Thyroid gland (tissue), 4 donors: ENCODE data around the gene TOP2B. TPM values are rescaled to one million over a fixed set of nuclear protein-coding genes. Genes with fewer than 3 reads are reported as not detected.

Source experiments
- DNase-seq, 2 donors: peaks; one replicate each; pipeline ENCODE4 v3.0.0-alpha.2; 2019
- H3K27ac ChIP-seq, 3 donors: fragments of 200-600 bp; sonication (generic); 1 replicate in 2 of 3; 2 replicates in 1 of 3; pipeline ENCODE4 v1.5.1; 2016 to 2019; ENCODE audit warnings: mild to moderate bottlenecking in 1 of 3, moderate library complexity in 1 of 3
- H3K27me3 ChIP-seq: fragments of 200-600 bp; sonication (generic); one replicate; pipeline ENCODE4 v1.5.1; 2019
- H3K36me3 ChIP-seq, 2 donors: fragments of 200-600 bp; sonication (generic); one replicate each; pipeline ENCODE4 v1.5.1; 2016 to 2019
- H3K4me1 ChIP-seq, 2 donors: fragments of 200-600 bp; sonication (generic); one replicate each; pipeline ENCODE4 v1.5.1; 2017 to 2019
- H3K4me3 ChIP-seq, 3 donors: fragments of 200-600 bp; sonication (generic); replicated peaks in 1 of 3; 1 replicate in 2 of 3; 2 replicates in 1 of 3; pipeline ENCODE4 v1.5.1; 2016; ENCODE audit warnings: mild to moderate bottlenecking in 1 of 3
- H3K9me3 ChIP-seq: fragments of 200-600 bp; sonication (generic); one replicate; pipeline ENCODE4 v1.5.1; 2017
- POLR2A ChIP-seq, 2 donors: fragments of 450-650 bp; IDR thresholded peaks; one replicate each; pipeline ENCODE4 v1.6.1; 2017; ENCODE audit warnings: antibody characterized with exemption in 2 of 2, mild to moderate bottlenecking in 2 of 2, moderate library complexity in 1 of 2
- WGBS, 2 donors: methylation state at CpG; one replicate each; pipeline ENCODE4 v1.1.5; 2017; 5-methylcytosine and 5-hydroxymethylcytosine counted together
- intact Hi-C: fragments of 100-400 bp; cut with DNase I; formaldehyde crosslinking; loops from one replicate; pipeline ENCODE4 v1.15.1; 2023
- total RNA-seq, 4 donors: library from RNA; depleted of rRNA; stranded (reverse); fragments of >200 nt; gene quantifications; one replicate each; pipeline ENCODE4 v1.2.3, GENCODE V29; 2016
- TF ChIP-seq, protein P1 (sequence below), 6 experiments: fragments of 200-600 bp in 3 of 6; fragments of 450-650 bp in 3 of 6; sonication (generic) in 3 of 6; IDR thresholded peaks; one replicate each; pipeline ENCODE4 v1.5.1; 2016 to 2019; ENCODE audit warnings: antibody characterized with exemption in 6 of 6, mild to moderate bottlenecking in 2 of 6, inconsistent platforms in 1 of 6, moderate library complexity in 1 of 6

The TOP2B gene
- total RNA-seq, 4 donors from 2014 or later = 109 to 180 (median 131) TPM

DNA sequence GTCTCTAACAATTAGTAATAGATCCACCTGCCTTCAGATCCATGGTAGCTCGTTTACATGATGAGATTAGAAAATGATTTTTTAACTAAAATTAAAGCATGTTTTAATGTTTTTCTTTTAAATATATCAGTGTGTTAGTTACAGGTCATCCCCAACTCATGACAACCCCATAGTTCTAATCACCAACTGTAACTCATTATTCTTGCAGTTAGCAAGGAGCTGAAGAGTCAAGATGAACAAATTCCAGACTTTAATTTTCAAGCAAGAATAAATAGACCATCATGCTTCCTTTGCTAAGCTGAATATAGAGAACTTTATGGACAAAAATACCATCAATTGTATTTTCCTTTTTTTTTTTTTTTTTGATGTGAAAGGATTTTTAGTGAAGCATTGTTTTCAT is 101.1 kb downstream of the TOP2B start:
- Histone ChIP-seq H3K4me1 (peaks cover 9% of the 10 kb centered on the region in 2 donors), H3K27ac (no peak overlapping the region), H3K36me3 (no peaks in the 10 kb centered on the region), H3K27me3 (no peaks in the 10 kb centered on the region), H3K4me3 (no peak overlapping the region), H3K9me3 (no peaks in the 10 kb centered on the region)
- TF ChIP-seq, protein P1, sequence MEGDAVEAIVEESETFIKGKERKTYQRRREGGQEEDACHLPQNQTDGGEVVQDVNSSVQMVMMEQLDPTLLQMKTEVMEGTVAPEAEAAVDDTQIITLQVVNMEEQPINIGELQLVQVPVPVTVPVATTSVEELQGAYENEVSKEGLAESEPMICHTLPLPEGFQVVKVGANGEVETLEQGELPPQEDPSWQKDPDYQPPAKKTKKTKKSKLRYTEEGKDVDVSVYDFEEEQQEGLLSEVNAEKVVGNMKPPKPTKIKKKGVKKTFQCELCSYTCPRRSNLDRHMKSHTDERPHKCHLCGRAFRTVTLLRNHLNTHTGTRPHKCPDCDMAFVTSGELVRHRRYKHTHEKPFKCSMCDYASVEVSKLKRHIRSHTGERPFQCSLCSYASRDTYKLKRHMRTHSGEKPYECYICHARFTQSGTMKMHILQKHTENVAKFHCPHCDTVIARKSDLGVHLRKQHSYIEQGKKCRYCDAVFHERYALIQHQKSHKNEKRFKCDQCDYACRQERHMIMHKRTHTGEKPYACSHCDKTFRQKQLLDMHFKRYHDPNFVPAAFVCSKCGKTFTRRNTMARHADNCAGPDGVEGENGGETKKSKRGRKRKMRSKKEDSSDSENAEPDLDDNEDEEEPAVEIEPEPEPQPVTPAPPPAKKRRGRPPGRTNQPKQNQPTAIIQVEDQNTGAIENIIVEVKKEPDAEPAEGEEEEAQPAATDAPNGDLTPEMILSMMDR (IDR thresholded peaks at IDR 0.05) = no peak
- TF ChIP-seq POLR2A (IDR thresholded peaks at IDR 0.05) = no peak
- no peak for DNase-seq
- 91 to 97% methylated on average over 1 of the region's 1 CpG for WGBS, 2 donors
- intact Hi-C loops = no loop called here

GRCh38 chr3:25558796-25559195 is 105.9 kb downstream of the TOP2B start:
- Histone ChIP-seq H3K4me3 (no peak overlapping the region), H3K27ac (peak overlapping the region; percentile 68 to 78 (median 73)), H3K36me3 (no peaks in the 10 kb centered on the region), H3K27me3 (no peaks in the 10 kb centered on the region), H3K9me3 (no peaks in the 10 kb centered on the region), H3K4me1 (peaks cover 29 to 39% of the 10 kb centered on the region in 2 donors)
- intact Hi-C loops = no loop called here
- TF ChIP-seq, protein P1 (IDR thresholded peaks at IDR 0.05) = no peak
- TF ChIP-seq POLR2A (IDR thresholded peaks at IDR 0.05) = no peak
- WGBS, 2 donors = 77 to 85% methylated on average over 6 of the region's 6 CpGs
- no peak for DNase-seq

DNA sequence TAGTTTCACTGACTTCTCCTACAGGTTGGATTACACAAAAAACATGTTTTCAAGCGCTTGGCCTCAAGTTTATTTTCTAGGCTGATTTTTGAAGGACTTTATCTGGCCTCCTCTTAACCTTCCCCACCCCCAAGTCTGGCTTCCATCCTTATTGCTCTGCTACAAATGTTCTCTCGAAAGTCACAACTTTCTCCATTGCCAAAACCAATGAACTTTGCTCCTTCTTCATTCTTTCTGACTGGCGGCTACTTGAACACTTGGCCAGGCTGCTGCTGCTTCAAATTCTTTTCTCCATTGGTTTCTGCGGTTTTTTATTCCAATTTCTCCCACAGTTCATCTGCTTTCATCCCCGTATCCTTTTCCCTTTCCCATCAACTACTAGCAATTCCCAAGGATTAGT is 106.6 kb downstream of the TOP2B start:
- DNase-seq = peak; percentile 82 to 84
- Histone ChIP-seq H3K4me1 (peaks cover 29 to 39% of the 10 kb centered on the region in 2 donors), H3K9me3 (no peaks in the 10 kb centered on the region), H3K36me3 (no peaks in the 10 kb centered on the region), H3K27ac (peak overlapping the region; percentile 68 to 78 (median 73)), H3K4me3 (no peak overlapping the region), H3K27me3 (no peaks in the 10 kb centered on the region)
- TF ChIP-seq, protein P1 (IDR thresholded peaks at IDR 0.05) = no peak
- TF ChIP-seq POLR2A (IDR thresholded peaks at IDR 0.05) = no peak
- WGBS, 2 donors = 21% methylated on average over 5 of the region's 5 CpGs
- intact Hi-C loops = no loop called here

DNA sequence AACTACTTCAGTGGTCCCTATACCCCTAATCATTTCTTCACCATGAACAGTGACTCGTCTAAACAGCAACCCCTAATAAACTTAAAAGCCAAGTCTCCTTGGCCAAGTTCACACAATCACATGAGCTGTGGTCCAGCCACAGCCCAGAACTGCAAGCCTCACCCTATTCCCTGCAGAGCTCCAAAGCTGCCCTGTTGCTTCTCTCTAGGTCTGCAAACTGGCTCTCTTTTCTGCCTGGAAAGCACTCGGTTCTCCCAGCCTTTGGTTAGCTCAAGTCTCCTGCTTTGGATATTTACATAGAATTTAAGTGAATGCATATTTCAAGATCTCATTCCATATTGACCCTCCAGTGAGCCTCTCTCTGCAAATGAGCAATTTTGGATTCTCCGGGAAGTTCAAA is 107.0 kb downstream of the TOP2B start:
- Histone ChIP-seq H3K4me1 (peaks cover 29 to 39% of the 10 kb centered on the region in 2 donors), H3K4me3 (no peak overlapping the region), H3K27ac (peak overlapping the region; percentile 68 to 77 (median 73)), H3K9me3 (no peaks in the 10 kb centered on the region), H3K27me3 (no peaks in the 10 kb centered on the region), H3K36me3 (no peaks in the 10 kb centered on the region)
- WGBS, 2 donors = 32 to 34% methylated on average over 3 of the region's 3 CpGs
- TF ChIP-seq POLR2A (IDR thresholded peaks at IDR 0.05) = no peak
- TF ChIP-seq, protein P1 (IDR thresholded peaks at IDR 0.05) = peak in 1 of 6 experiments; percentile 12
- DNase-seq = peak in 1 of 2 donors; percentile 34
- intact Hi-C loops = no loop called here

- Histone ChIP-seq H3K4me3 (no peak overlapping the region), H3K4me1 (peaks cover 29 to 39% of the 10 kb centered on the region in 2 donors), H3K36me3 (no peaks in the 10 kb centered on the region), H3K27me3 (no peaks in the 10 kb centered on the region), H3K9me3 (no peaks in the 10 kb centered on the region), H3K27ac (peak overlapping the region in 2 of 3 donors; percentile 27 to 77)
- 62 to 86% methylated on average over 1 of the region's 1 CpG for WGBS, 2 donors
- no peak for TF ChIP-seq POLR2A (IDR thresholded peaks at IDR 0.05)
- TF ChIP-seq, protein P1 (IDR thresholded peaks at IDR 0.05) = no peak
- DNase-seq = no peak
- intact Hi-C loops = no loop called here
Observed at GRCh38 chr3:25556447-25556846, 108.3 kb downstream of the TOP2B start.
